Right lobe of liver (tissue), 4 donors: ENCODE results near the gene ZNF860.

Source experiments
- POLR2A ChIP-seq: fragments of 450-650 bp; IDR thresholded peaks from one replicate; pipeline ENCODE4 v1.6.1; 2017; ENCODE audit warnings: antibody characterized with exemption, mild to moderate bottlenecking
- TF ChIP-seq, protein P1 (sequence below), 4 donors: fragments of 200-600 bp in 3 of 4; fragments of 450-650 bp in 1 of 4; IDR thresholded peaks; one replicate each; pipeline versions ENCODE4 v1.5.1 to v1.8.0; 2016 to 2022; ENCODE audit warnings: antibody characterized with exemption in 4 of 4, mild to moderate bottlenecking in 2 of 4
- donor health status: DM: no; HTN: no; CAD: no.
- donor health status: DM: no; HTN: no; CAD: no.
- donor health status: DM: no; HTN: yes; CAD: no.

DNA sequence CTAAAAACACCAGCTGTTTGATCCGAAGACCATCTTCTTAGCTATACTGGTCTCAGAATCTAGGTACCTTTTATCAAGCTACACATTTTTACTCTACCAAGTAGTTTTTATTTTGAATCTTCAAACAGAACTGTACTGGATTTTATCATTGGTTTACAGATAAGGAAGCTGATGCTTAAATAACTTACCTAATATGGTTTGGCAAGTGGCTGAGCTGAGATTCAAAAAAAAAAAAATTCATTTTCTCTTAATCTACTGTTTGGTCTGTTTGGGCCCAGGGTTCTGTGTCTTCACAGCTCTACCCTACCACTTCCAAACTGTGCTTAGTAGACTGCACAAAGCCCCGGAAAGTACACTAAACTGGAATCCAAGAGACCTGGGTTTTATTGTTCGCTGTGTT, 35.7 kb downstream of the ZNF860 start:
- TF ChIP-seq, protein P1, sequence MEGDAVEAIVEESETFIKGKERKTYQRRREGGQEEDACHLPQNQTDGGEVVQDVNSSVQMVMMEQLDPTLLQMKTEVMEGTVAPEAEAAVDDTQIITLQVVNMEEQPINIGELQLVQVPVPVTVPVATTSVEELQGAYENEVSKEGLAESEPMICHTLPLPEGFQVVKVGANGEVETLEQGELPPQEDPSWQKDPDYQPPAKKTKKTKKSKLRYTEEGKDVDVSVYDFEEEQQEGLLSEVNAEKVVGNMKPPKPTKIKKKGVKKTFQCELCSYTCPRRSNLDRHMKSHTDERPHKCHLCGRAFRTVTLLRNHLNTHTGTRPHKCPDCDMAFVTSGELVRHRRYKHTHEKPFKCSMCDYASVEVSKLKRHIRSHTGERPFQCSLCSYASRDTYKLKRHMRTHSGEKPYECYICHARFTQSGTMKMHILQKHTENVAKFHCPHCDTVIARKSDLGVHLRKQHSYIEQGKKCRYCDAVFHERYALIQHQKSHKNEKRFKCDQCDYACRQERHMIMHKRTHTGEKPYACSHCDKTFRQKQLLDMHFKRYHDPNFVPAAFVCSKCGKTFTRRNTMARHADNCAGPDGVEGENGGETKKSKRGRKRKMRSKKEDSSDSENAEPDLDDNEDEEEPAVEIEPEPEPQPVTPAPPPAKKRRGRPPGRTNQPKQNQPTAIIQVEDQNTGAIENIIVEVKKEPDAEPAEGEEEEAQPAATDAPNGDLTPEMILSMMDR (IDR thresholded peaks at IDR 0.05) = no peak
- TF ChIP-seq POLR2A = no peak
